Smooth muscle cell (in vitro differentiated cells): ENCODE results near the gene IFT81. TPM values are rescaled to one million over a fixed set of nuclear protein-coding genes. Genes with fewer than 3 reads are reported as not detected.

Experiments used
- DNase-seq: peaks from one replicate; lab custom pipeline; 2025; ENCODE audit not compliant: unreplicated experiment; lab: John Stamatoyannopoulos, UW
- H2AFZ ChIP-seq: fragments of 200-600 bp; sonication (generic); 2 replicates; pipeline ENCODE4 v1.6.0; 2016; ENCODE audit warnings: antibody characterized with exemption, low read depth, mild to moderate bottlenecking
- H3F3A ChIP-seq: fragments of 200-600 bp; sonication (generic); 2 replicates; pipeline ENCODE4 v1.6.0; 2017; ENCODE audit warnings: antibody characterized with exemption, low read depth
- H3K27ac ChIP-seq: fragments of 200-600 bp; sonication (generic); 2 replicates; pipeline ENCODE4 v1.5.1; 2016; ENCODE audit warnings: low read depth, mild to moderate bottlenecking
- H3K27me3 ChIP-seq: fragments of 200-600 bp; sonication (generic); 2 replicates; pipeline ENCODE4 v1.6.1; 2016; ENCODE audit warnings: low read depth, mild to moderate bottlenecking
- H3K36me3 ChIP-seq: fragments of 200-600 bp; sonication (generic); 2 replicates; pipeline ENCODE4 v1.5.1; 2016; ENCODE audit warnings: low read depth
- H3K4me1 ChIP-seq: fragments of 200-600 bp; sonication (generic); 2 replicates; pipeline ENCODE4 v1.5.1; 2016; ENCODE audit warnings: low read depth
- H3K4me2 ChIP-seq: fragments of 200-600 bp; sonication (generic); 2 replicates; pipeline ENCODE4 v1.6.0; 2016; ENCODE audit warnings: mild to moderate bottlenecking
- H3K4me3 ChIP-seq: fragments of 200-600 bp; sonication (generic); 2 replicates; pipeline ENCODE4 v1.5.1; 2016; ENCODE audit warnings: mild to moderate bottlenecking
- H3K79me2 ChIP-seq: fragments of 200-600 bp; sonication (generic); 2 replicates; pipeline ENCODE4 v1.6.0; 2016; ENCODE audit warnings: low read depth, mild to moderate bottlenecking
- H3K9ac ChIP-seq: fragments of 200-600 bp; sonication (generic); 2 replicates; pipeline ENCODE4 v1.6.0; 2016; ENCODE audit warnings: low read depth
- H3K9me3 ChIP-seq: fragments of 200-600 bp; sonication (generic); replicated peaks from 2 replicates; pipeline ENCODE4 v1.5.1; 2016; ENCODE audit warnings: low read depth
- H4K20me1 ChIP-seq: fragments of 200-600 bp; sonication (generic); 2 replicates; pipeline ENCODE4 v1.6.0; 2016; ENCODE audit warnings: low read depth
- CTCF ChIP-seq: fragments of 200-600 bp; sonication (generic); IDR thresholded peaks from 2 replicates; pipeline ENCODE4 v1.5.1; 2017; ENCODE audit warnings: borderline replicate concordance, mild to moderate bottlenecking, antibody characterized with exemption; ENCODE audit not compliant: insufficient read depth, poor library complexity, severe bottlenecking
- WGBS: methylation state at CpG from one replicate; pipeline ENCODE4 v1.1.7; 2016; ENCODE audit warnings: low lambda C conversion rate; 5-methylcytosine and 5-hydroxymethylcytosine counted together
- polyA plus RNA-seq: library from polyadenylated mRNA; unstranded; fragments of >200 nt; fragmentation: Nextera tagmentation; extraction: Ambion mirVana; gene quantifications from 2 replicates; pipeline ENCODE4 v1.2.1, GENCODE V29; 2016
- total RNA-seq: library from RNA; depleted of rRNA; stranded (reverse); fragments of >200 nt; gene quantifications from 2 replicates; pipeline ENCODE4 v1.2.3, GENCODE V29; 2014

Gene IFT81
- total and polyA plus RNA-seq, 2 experiments from 2014 or later, result 9.1 to 11.0 TPM

- Histone ChIP-seq H3K79me2 (no peaks in the 10 kb centered on the region), H3F3A (no peaks in the 10 kb centered on the region), H3K9me3 (no peaks in the 10 kb centered on the region), H4K20me1 (no peaks in the 10 kb centered on the region), H3K27ac (no peak overlapping the region), H3K36me3 (no peaks in the 10 kb centered on the region), H3K27me3 (no peaks in the 10 kb centered on the region), H3K4me2 (no peak overlapping the region), H3K4me1 (no peaks in the 10 kb centered on the region), H3K4me3 (no peak overlapping the region), H3K9ac (no peak overlapping the region), H2AFZ (no peak overlapping the region)
- no peak for DNase-seq
- WGBS, result 80% methylated on average over 4 of the region's 4 CpGs
- no peak for TF ChIP-seq CTCF
These were observed 41.5 kb downstream of the IFT81 start for GRCh38 chr12:110165540-110166159.

- Histone ChIP-seq H3K36me3 (no peaks in the 10 kb centered on the region), H3K27ac (no peak overlapping the region), H3K4me2 (no peak overlapping the region), H2AFZ (no peak overlapping the region), H3K27me3 (no peaks in the 10 kb centered on the region), H3K4me1 (no peaks in the 10 kb centered on the region), H3K4me3 (no peak overlapping the region), H4K20me1 (no peaks in the 10 kb centered on the region), H3K9ac (no peak overlapping the region), H3K79me2 (no peaks in the 10 kb centered on the region), H3F3A (no peaks in the 10 kb centered on the region), H3K9me3 (no peaks in the 10 kb centered on the region)
- WGBS, result 96% methylated on average over 3 of the region's 3 CpGs
- DNase-seq, result no peak
- TF ChIP-seq CTCF, result no peak
These were observed 44.7 kb downstream of the IFT81 start for GRCh38 chr12:110168732-110169455.

DNA sequence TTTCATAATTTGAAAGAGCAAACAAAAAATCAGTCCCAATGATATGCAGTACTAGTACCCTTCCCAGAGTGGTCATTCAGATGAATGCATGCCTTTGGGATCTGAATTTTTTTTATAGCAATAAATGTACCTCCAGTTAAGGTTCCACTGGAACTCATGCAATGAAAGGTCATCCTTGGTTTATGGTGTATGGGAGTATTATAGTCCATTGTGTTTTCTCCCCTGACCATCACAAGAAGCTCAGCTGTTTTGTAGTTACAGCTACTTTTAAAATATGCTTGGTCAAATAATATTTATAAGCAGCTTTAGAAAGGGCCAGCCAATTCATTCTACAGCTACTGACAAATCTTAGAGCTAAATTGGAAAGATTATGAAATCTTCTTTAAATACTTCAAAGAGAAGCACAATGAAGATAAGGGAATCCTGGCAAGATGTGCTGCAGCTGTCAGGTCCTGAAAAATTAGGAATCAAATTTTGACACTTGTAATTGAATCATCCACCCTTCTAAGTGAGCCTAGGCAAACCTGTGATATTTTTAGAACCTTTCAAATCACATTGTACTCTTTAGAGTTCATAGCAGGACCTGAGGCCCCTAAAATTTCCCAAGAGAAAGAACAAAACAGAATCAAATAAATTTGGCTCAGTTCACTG is 46.5 kb downstream of the IFT81 start:
- H4K20me1 ChIP-seq, result no peaks in the 10 kb centered on the region
- H3K9me3 ChIP-seq, result no peaks in the 10 kb centered on the region
- H3K79me2 ChIP-seq, result no peaks in the 10 kb centered on the region
- H3F3A ChIP-seq, result no peaks in the 10 kb centered on the region
- DNase-seq, result no peak
- H3K27me3 ChIP-seq, result no peaks in the 10 kb centered on the region
- no peak overlapping the region for H3K4me2 ChIP-seq
- H3K4me3 ChIP-seq, result no peak overlapping the region
- no peak for TF ChIP-seq CTCF
- no peaks in the 10 kb centered on the region for H3K36me3 ChIP-seq
- H2AFZ ChIP-seq, result no peak overlapping the region
- no peaks in the 10 kb centered on the region for H3K4me1 ChIP-seq
- H3K27ac ChIP-seq, result no peak overlapping the region
- no peak overlapping the region for H3K9ac ChIP-seq

- no peak for DNase-seq
- no peaks in the 10 kb centered on the region for H3F3A ChIP-seq
- no peak overlapping the region for H3K4me2 ChIP-seq
- no peak overlapping the region for H3K27ac ChIP-seq
- WGBS, result 89% methylated on average over 3 of the region's 3 CpGs
- H4K20me1 ChIP-seq, result no peaks in the 10 kb centered on the region
- H2AFZ ChIP-seq, result no peak overlapping the region
- H3K4me3 ChIP-seq, result no peak overlapping the region
- H3K36me3 ChIP-seq, result no peaks in the 10 kb centered on the region
- H3K79me2 ChIP-seq, result no peaks in the 10 kb centered on the region
- no peaks in the 10 kb centered on the region for H3K4me1 ChIP-seq
- no peaks in the 10 kb centered on the region for H3K27me3 ChIP-seq
- H3K9me3 ChIP-seq, result no peaks in the 10 kb centered on the region
- no peak overlapping the region for H3K9ac ChIP-seq
- TF ChIP-seq CTCF, result no peak
These were observed 47.0 kb downstream of the IFT81 start for GRCh38 chr12:110171186-110171538.
